ENCODE results near the gene PDZD2. TPM values are rescaled to one million over a fixed set of nuclear protein-coding genes. Genes with fewer than 3 reads are reported as not detected.

The PDZD2 gene
- total RNA-seq, 1 donor from 2014 or later = 0.38 TPM

- ATAC-seq (ENCODE audit: low read depth) = no peak
- H3K27ac Mint-ChIP-seq = no peak overlapping the region
- intact Hi-C loops (cut with micrococcal nuclease) = no loop called here
- H3K4me3 Mint-ChIP-seq = no peak overlapping the region
- ChIA-PET POLR2A (no interaction called here), CTCF (no interaction called here)
- DNase-seq = no peak
- no peaks in the 10 kb centered on the region for H3K36me3 Mint-ChIP-seq (ENCODE audit: low read depth)
- TF ChIP-seq CTCF (IDR thresholded peaks at IDR 0.05) = no peak
- H3K9me3 Mint-ChIP-seq = no peaks in the 10 kb centered on the region
- H3K4me1 Mint-ChIP-seq = no peaks in the 10 kb centered on the region
- H3K27me3 Mint-ChIP-seq = peaks cover 2% of the 10 kb centered on the region
Observed at GRCh38 chr5:32000731-32001130, 361.8 kb downstream of the PDZD2 start.

- DNase-seq = no peak
- intact Hi-C loops (cut with micrococcal nuclease) = no loop called here
- no peaks in the 10 kb centered on the region for H3K4me1 Mint-ChIP-seq
- no peaks in the 10 kb centered on the region for H3K36me3 Mint-ChIP-seq (ENCODE audit: low read depth)
- ChIA-PET POLR2A (no interaction called here), CTCF (no interaction called here)
- H3K4me3 Mint-ChIP-seq = no peak overlapping the region
- H3K9me3 Mint-ChIP-seq = no peaks in the 10 kb centered on the region
- TF ChIP-seq CTCF (IDR thresholded peaks at IDR 0.05) = no peak
- no peak overlapping the region for H3K27ac Mint-ChIP-seq
- no peak for ATAC-seq (ENCODE audit: low read depth)
- peaks cover 2% of the 10 kb centered on the region for H3K27me3 Mint-ChIP-seq
Observed at GRCh38 chr5:32001284-32001683, 362.4 kb downstream of the PDZD2 start.

- ATAC-seq (ENCODE audit: low read depth) (no peak), DNase-seq (no peak)
- Mint-ChIP-seq H3K36me3 (ENCODE audit: low read depth) (no peaks in the 10 kb centered on the region), H3K4me3 (no peak overlapping the region), H3K9me3 (no peaks in the 10 kb centered on the region), H3K27me3 (peaks cover 2% of the 10 kb centered on the region), H3K27ac (no peak overlapping the region), H3K4me1 (no peaks in the 10 kb centered on the region)
- CTCF ChIA-PET = no interaction called here
- intact Hi-C loops (cut with micrococcal nuclease) = no loop called here
- TF ChIP-seq CTCF (IDR thresholded peaks at IDR 0.05) = no peak
- POLR2A ChIA-PET = no interaction called here
Observed at GRCh38 chr5:32001707-32002106, 362.8 kb downstream of the PDZD2 start.

- no peaks in the 10 kb centered on the region for H3K4me1 Mint-ChIP-seq
- ChIA-PET CTCF (no interaction called here), POLR2A (no interaction called here)
- intact Hi-C loops (cut with micrococcal nuclease) = no loop called here
- no peak for TF ChIP-seq CTCF (IDR thresholded peaks at IDR 0.05)
- H3K36me3 Mint-ChIP-seq (ENCODE audit: low read depth) = no peaks in the 10 kb centered on the region
- H3K27ac Mint-ChIP-seq = no peak overlapping the region
- ATAC-seq (ENCODE audit: low read depth) (no peak), DNase-seq (no peak)
- H3K9me3 Mint-ChIP-seq = no peaks in the 10 kb centered on the region
- no peak overlapping the region for H3K4me3 Mint-ChIP-seq
- H3K27me3 Mint-ChIP-seq = peaks cover 2% of the 10 kb centered on the region
Observed at GRCh38 chr5:32002755-32003154, 363.8 kb downstream of the PDZD2 start.

- no peaks in the 10 kb centered on the region for H3K9me3 Mint-ChIP-seq
- H3K4me1 Mint-ChIP-seq = no peaks in the 10 kb centered on the region
- intact Hi-C loops (cut with micrococcal nuclease) = no loop called here
- no peaks in the 10 kb centered on the region for H3K36me3 Mint-ChIP-seq (ENCODE audit: low read depth)
- ATAC-seq (ENCODE audit: low read depth) (no peak), DNase-seq (no peak)
- CTCF ChIA-PET = no interaction called here
- H3K4me3 Mint-ChIP-seq = no peak overlapping the region
- POLR2A ChIA-PET = no interaction called here
- H3K27ac Mint-ChIP-seq = no peak overlapping the region
- H3K27me3 Mint-ChIP-seq = no peaks in the 10 kb centered on the region
- TF ChIP-seq CTCF (IDR thresholded peaks at IDR 0.05) = no peak
Observed at GRCh38 chr5:32003981-32004380, 365.1 kb downstream of the PDZD2 start.

All from activated B cell treated with CpG ODN at 0.5 μM for 24 hours (primary cell).